Measurements from ENCODE around the gene RGL1. TPM values are rescaled to one million over a fixed set of nuclear protein-coding genes. Genes with fewer than 3 reads are reported as not detected.

Gene RGL1
- total RNA-seq, 1 donor from 2014 or later = 20.9 TPM

GRCh38 chr1:183954496-183954895 lies 149.6 kb downstream of the RGL1 start:
- TF ChIP-seq CTCF (IDR thresholded peaks at IDR 0.05) = no peak
- H3K27me3 Mint-ChIP-seq (ENCODE audit: low read depth) = no peaks in the 10 kb centered on the region
- H3K36me3 Mint-ChIP-seq (ENCODE audit: low read depth) = peaks cover 5% of the 10 kb centered on the region
- DNase-seq (ENCODE audit: low spot score) = no peak
- no peak overlapping the region for H3K4me3 Mint-ChIP-seq (ENCODE audit: unreplicated experiment)
- no peaks in the 10 kb centered on the region for H3K4me1 Mint-ChIP-seq (ENCODE audit: low read depth)
- no peak overlapping the region for H3K27ac Mint-ChIP-seq (ENCODE audit: unreplicated experiment)
- H3K9me3 Mint-ChIP-seq (ENCODE audit: low read depth) = peaks cover 6% of the 10 kb centered on the region

GRCh38 chr1:183956559-183957188 lies 151.8 kb downstream of the RGL1 start:
- no peaks in the 10 kb centered on the region for H3K4me1 Mint-ChIP-seq (ENCODE audit: low read depth)
- no peak for DNase-seq (ENCODE audit: low spot score)
- no peaks in the 10 kb centered on the region for H3K27me3 Mint-ChIP-seq (ENCODE audit: low read depth)
- peak overlapping the region; percentile 19 for H3K27ac Mint-ChIP-seq (ENCODE audit: unreplicated experiment)
- TF ChIP-seq CTCF (IDR thresholded peaks at IDR 0.05) = peak; percentile 55
- H3K36me3 Mint-ChIP-seq (ENCODE audit: low read depth) = no peaks in the 10 kb centered on the region
- H3K4me3 Mint-ChIP-seq (ENCODE audit: unreplicated experiment) = no peak overlapping the region
- H3K9me3 Mint-ChIP-seq (ENCODE audit: low read depth) = no peaks in the 10 kb centered on the region

GRCh38 chr1:183957216-183957830 lies 152.4 kb downstream of the RGL1 start:
- Mint-ChIP-seq H3K9me3 (ENCODE audit: low read depth) (no peaks in the 10 kb centered on the region), H3K36me3 (ENCODE audit: low read depth) (no peaks in the 10 kb centered on the region), H3K27ac (ENCODE audit: unreplicated experiment) (no peak overlapping the region), H3K4me1 (ENCODE audit: low read depth) (no peaks in the 10 kb centered on the region), H3K4me3 (ENCODE audit: unreplicated experiment) (no peak overlapping the region), H3K27me3 (ENCODE audit: low read depth) (no peaks in the 10 kb centered on the region)
- no peak for TF ChIP-seq CTCF (IDR thresholded peaks at IDR 0.05)
- no peak for DNase-seq (ENCODE audit: low spot score)

- H3K4me3 Mint-ChIP-seq (ENCODE audit: unreplicated experiment) = no peak overlapping the region
- no peak for DNase-seq (ENCODE audit: low spot score)
- H3K27ac Mint-ChIP-seq (ENCODE audit: unreplicated experiment) = no peak overlapping the region
- no peak for TF ChIP-seq CTCF (IDR thresholded peaks at IDR 0.05)
- no peaks in the 10 kb centered on the region for H3K27me3 Mint-ChIP-seq (ENCODE audit: low read depth)
- H3K9me3 Mint-ChIP-seq (ENCODE audit: low read depth) = no peaks in the 10 kb centered on the region
- H3K4me1 Mint-ChIP-seq (ENCODE audit: low read depth) = no peaks in the 10 kb centered on the region
- H3K36me3 Mint-ChIP-seq (ENCODE audit: low read depth) = peaks cover 2% of the 10 kb centered on the region
These were observed 154.0 kb downstream of the RGL1 start for GRCh38 chr1:183958958-183959357.

- Mint-ChIP-seq H3K27me3 (ENCODE audit: low read depth) (no peaks in the 10 kb centered on the region), H3K4me3 (ENCODE audit: unreplicated experiment) (no peak overlapping the region), H3K36me3 (ENCODE audit: low read depth) (peaks cover 3% of the 10 kb centered on the region), H3K4me1 (ENCODE audit: low read depth) (no peaks in the 10 kb centered on the region), H3K27ac (ENCODE audit: unreplicated experiment) (no peak overlapping the region), H3K9me3 (ENCODE audit: low read depth) (no peaks in the 10 kb centered on the region)
- no peak for DNase-seq (ENCODE audit: low spot score)
- no peak for TF ChIP-seq CTCF (IDR thresholded peaks at IDR 0.05)
These were observed 156.2 kb downstream of the RGL1 start for GRCh38 chr1:183961132-183961531.

Data from chondrocyte (in vitro differentiated cells).